Left renal pelvis (tissue), 4 donors: ENCODE measurements around the gene MAFF. TPM values are rescaled to one million over a fixed set of nuclear protein-coding genes. Genes with fewer than 3 reads are reported as not detected.

Experiments
- DNase-seq, 4 donors: peaks; one replicate each; pipeline ENCODE4 v3.0.0-alpha.2; 2013; ENCODE audit warnings: low read depth in 4 of 4, low spot score in 3 of 4
- polyA plus RNA-seq, 4 donors: library from polyadenylated mRNA; unstranded; fragments of 120-200 nt; gene quantifications; one replicate each; pipeline ENCODE4 v1.2.1, GENCODE V29; 2013; ENCODE audit not compliant: insufficient read length in 4 of 4

MAFF gene
- polyA plus RNA-seq, 4 donors, result 2.5 to 8.1 (median 3.8) TPM

GRCh38 chr22:38203090-38203810 is 1.5 kb downstream of the MAFF start:
- no peak for DNase-seq

GRCh38 chr22:38203855-38204514 is 2.2 kb downstream of the MAFF start:
- no peak for DNase-seq

GRCh38 chr22:38204784-38205183 is 3.0 kb downstream of the MAFF start:
- DNase-seq, result no peak

GRCh38 chr22:38205261-38206128 is 3.7 kb downstream of the MAFF start:
- no peak for DNase-seq

- DNase-seq, result no peak
Observed at GRCh38 chr22:38207898-38208432, 6.2 kb downstream of the MAFF start.

- DNase-seq, result no peak
Observed at GRCh38 chr22:38208551-38208968, 6.8 kb downstream of the MAFF start.

GRCh38 chr22:38211556-38211955 is 9.8 kb downstream of the MAFF start:
- DNase-seq, result no peak

- DNase-seq, result no peak
Observed at GRCh38 chr22:38212442-38212841, 10.6 kb downstream of the MAFF start.

- no peak for DNase-seq
Observed at GRCh38 chr22:38213319-38213989, 11.7 kb downstream of the MAFF start.

- DNase-seq, result no peak
Observed at GRCh38 chr22:38213990-38214301, 12.2 kb downstream of the MAFF start.

- no peak for DNase-seq
Observed at GRCh38 chr22:38214302-38215056, 12.7 kb downstream of the MAFF start.

- DNase-seq, result no peak
Observed at GRCh38 chr22:38215156-38216038, 13.6 kb downstream of the MAFF start.

GRCh38 chr22:38218661-38219622 is 17.1 kb downstream of the MAFF start:
- DNase-seq, result no peak

- DNase-seq, result no peak
Observed at GRCh38 chr22:38219632-38220031, 17.8 kb downstream of the MAFF start.

- DNase-seq, result no peak
Observed at GRCh38 chr22:38220163-38220562, 18.4 kb downstream of the MAFF start.

GRCh38 chr22:38220653-38221386 is 19.0 kb downstream of the MAFF start:
- no peak for DNase-seq

- no peak for DNase-seq
Observed at GRCh38 chr22:38221407-38221806, 19.6 kb downstream of the MAFF start.
